ENCODE data around the gene PIH1D1. TPM values are rescaled to one million over a fixed set of nuclear protein-coding genes. Genes with fewer than 3 reads are reported as not detected.

PIH1D1 gene
- total RNA-seq, 1 donor from 2014 or later, result 110 TPM

DNA sequence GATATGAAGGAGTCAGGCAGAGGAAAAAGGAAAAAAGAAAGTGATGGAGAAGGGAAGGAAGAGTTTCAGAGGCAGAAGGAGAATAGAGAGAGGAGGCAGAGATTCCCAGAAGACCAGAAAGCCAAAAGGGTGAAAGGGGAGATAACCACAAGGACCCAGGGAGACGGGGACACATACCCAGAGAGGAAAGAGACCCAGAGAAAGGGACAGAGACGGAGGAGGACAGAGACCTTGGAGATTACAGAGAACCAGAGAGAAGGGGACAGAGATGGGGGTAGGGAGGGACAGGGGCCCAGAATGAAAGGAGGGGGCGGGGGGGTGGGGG lies 29.8 kb downstream of the PIH1D1 start:
- no peaks in the 10 kb centered on the region for H3K36me3 Mint-ChIP-seq (ENCODE audit: low read depth)
- H3K27ac Mint-ChIP-seq (ENCODE audit: unreplicated experiment), result no peak overlapping the region
- H3K4me3 Mint-ChIP-seq, result no peak overlapping the region
- H3K27me3 Mint-ChIP-seq (ENCODE audit: low read depth), result peaks cover 97% of the 10 kb centered on the region
- no peaks in the 10 kb centered on the region for H3K9me3 Mint-ChIP-seq
- H3K4me1 Mint-ChIP-seq, result peaks cover 24% of the 10 kb centered on the region
- DNase-seq (ENCODE audit: low read depth, low spot score), result no peak
- TF ChIP-seq, protein P1, sequence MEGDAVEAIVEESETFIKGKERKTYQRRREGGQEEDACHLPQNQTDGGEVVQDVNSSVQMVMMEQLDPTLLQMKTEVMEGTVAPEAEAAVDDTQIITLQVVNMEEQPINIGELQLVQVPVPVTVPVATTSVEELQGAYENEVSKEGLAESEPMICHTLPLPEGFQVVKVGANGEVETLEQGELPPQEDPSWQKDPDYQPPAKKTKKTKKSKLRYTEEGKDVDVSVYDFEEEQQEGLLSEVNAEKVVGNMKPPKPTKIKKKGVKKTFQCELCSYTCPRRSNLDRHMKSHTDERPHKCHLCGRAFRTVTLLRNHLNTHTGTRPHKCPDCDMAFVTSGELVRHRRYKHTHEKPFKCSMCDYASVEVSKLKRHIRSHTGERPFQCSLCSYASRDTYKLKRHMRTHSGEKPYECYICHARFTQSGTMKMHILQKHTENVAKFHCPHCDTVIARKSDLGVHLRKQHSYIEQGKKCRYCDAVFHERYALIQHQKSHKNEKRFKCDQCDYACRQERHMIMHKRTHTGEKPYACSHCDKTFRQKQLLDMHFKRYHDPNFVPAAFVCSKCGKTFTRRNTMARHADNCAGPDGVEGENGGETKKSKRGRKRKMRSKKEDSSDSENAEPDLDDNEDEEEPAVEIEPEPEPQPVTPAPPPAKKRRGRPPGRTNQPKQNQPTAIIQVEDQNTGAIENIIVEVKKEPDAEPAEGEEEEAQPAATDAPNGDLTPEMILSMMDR (conservative IDR thresholded peaks at IDR 0.05), result no peak

DNA sequence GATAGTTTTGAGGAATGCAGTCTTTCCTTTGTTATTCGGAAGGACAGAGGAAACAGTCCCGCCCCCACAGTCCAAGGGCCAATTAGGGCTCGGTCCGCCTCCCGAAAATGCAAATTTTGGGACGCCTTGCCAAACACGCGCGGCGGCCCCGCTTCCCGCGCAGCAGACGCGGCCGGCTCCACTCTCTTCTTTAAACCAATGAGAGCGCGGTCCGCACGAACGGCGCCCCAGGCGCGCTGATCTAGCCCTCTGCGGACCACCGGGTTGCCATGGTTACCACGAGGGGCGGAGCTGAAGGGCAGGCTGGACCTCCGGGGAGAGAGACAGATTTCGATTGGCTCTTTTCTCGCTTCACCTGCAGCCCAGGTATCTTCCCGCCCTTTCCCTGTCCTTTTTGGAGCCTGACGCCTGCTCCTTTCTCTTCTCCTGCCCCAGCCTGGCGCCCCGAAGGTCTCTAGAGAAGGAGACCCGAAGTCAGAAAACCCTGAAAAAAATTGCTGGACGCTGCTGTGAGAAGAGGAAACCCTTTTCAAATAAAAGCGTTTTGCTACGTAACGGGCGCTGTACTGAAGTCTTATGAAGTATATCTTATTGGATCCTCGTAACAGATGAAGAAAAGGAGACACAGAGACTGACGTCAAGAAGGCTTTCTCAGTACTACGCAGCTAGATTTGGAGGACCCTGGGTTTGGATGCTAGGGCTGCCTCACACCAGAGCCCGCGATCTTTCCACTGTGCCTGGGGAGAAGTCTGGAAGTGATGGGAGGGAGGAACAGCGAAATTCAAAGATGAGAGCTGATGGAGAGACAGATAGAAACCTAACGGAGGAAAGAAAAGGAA lies 30.4 kb downstream of the PIH1D1 start:
- Mint-ChIP-seq H3K4me1 (peaks cover 21% of the 10 kb centered on the region), H3K4me3 (no peak overlapping the region), H3K27ac (ENCODE audit: unreplicated experiment) (no peak overlapping the region), H3K9me3 (no peaks in the 10 kb centered on the region), H3K27me3 (ENCODE audit: low read depth) (peaks cover 97% of the 10 kb centered on the region), H3K36me3 (ENCODE audit: low read depth) (no peaks in the 10 kb centered on the region)
- TF ChIP-seq, protein P1 (conservative IDR thresholded peaks at IDR 0.05), result no peak
- peak; percentile 76 for DNase-seq (ENCODE audit: low read depth, low spot score)

DNA sequence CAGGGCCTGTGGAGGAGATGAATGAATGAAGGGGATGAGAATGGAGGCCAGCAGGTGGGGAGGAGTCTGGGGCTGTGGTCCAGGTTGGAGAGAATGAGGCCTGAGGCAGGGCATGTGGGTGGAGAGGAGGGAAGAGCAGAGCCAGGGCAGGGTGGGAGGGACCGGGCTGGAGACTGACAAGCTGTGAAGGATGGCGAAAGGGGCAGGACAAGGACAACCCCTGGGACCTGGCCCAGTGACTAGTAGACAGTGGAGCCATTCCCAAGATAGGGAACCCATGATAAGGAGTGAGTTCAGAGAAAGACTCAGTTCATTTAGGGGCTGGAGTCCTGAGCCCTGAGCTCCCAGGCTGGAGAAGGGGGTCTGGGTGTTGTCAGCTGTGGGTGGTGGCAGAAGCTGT lies 31.4 kb downstream of the PIH1D1 start:
- H3K27ac Mint-ChIP-seq (ENCODE audit: unreplicated experiment), result no peak overlapping the region
- H3K36me3 Mint-ChIP-seq (ENCODE audit: low read depth), result no peaks in the 10 kb centered on the region
- DNase-seq (ENCODE audit: low read depth, low spot score), result no peak
- TF ChIP-seq, protein P1 (conservative IDR thresholded peaks at IDR 0.05), result no peak
- peaks cover 92% of the 10 kb centered on the region for H3K27me3 Mint-ChIP-seq (ENCODE audit: low read depth)
- no peak overlapping the region for H3K4me3 Mint-ChIP-seq
- H3K4me1 Mint-ChIP-seq, result peaks cover 20% of the 10 kb centered on the region
- no peaks in the 10 kb centered on the region for H3K9me3 Mint-ChIP-seq

DNA sequence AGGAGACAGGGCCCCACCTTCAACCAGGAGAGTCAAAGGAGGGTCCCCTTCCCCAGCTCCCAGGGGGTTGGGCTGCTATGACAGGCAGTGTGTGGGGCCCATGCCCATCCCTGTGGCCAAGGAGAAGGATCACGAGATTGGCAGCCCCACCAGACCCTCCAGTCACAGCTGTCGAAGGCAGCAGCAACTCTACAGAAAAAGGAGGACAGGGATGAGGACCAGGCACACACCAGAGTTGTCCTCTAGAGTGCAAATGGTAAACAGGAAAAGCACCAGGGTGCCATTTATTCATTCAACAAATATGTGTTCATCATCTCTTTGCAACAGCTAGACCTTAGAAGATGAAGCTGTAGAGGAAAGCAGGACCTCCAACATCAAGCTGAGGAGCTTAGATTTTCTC lies 32.4 kb downstream of the PIH1D1 start:
- Mint-ChIP-seq H3K27me3 (ENCODE audit: low read depth) (peaks cover 83% of the 10 kb centered on the region), H3K4me1 (peaks cover 20% of the 10 kb centered on the region), H3K36me3 (ENCODE audit: low read depth) (no peaks in the 10 kb centered on the region), H3K27ac (ENCODE audit: unreplicated experiment) (no peak overlapping the region), H3K9me3 (no peaks in the 10 kb centered on the region), H3K4me3 (no peak overlapping the region)
- no peak for DNase-seq (ENCODE audit: low read depth, low spot score)
- TF ChIP-seq, protein P1 (conservative IDR thresholded peaks at IDR 0.05), result no peak

DNA sequence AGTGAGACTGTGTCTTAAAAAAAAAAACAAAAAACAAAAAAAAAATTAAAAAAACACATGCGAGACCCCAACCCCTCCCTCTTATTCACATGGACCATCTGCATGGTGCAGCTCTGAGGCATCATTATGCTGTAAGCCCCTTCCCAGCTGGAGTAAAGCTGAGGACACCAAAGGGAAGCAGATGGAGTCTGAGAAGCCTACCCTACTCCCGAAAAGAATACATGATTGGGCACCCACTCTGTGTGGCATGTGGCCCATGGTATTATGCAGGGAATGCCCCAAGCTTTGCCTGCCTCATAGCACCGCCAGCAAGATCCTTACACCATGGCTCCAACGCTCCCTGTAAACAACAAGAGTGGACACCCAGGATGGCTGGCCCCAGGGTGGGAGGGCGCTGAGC lies 33.1 kb downstream of the PIH1D1 start:
- Mint-ChIP-seq H3K4me1 (peaks cover 21% of the 10 kb centered on the region), H3K4me3 (no peak overlapping the region), H3K9me3 (no peaks in the 10 kb centered on the region), H3K27ac (ENCODE audit: unreplicated experiment) (no peak overlapping the region), H3K36me3 (ENCODE audit: low read depth) (no peaks in the 10 kb centered on the region), H3K27me3 (ENCODE audit: low read depth) (peaks cover 80% of the 10 kb centered on the region)
- no peak for DNase-seq (ENCODE audit: low read depth, low spot score)
- TF ChIP-seq, protein P1 (conservative IDR thresholded peaks at IDR 0.05), result no peak
